ENCODE results near the gene MAN1B1. TPM values are rescaled to one million over a fixed set of nuclear protein-coding genes. Genes with fewer than 3 reads are reported as not detected.

MAN1B1 gene
- total RNA-seq, 1 donor from 2014 or later: 55.1 TPM

- intact Hi-C loops (cut with micrococcal nuclease): no loop called here
Observed at GRCh38 chr9:137083394-137084004, 3.3 kb upstream of the MAN1B1 start.

- intact Hi-C loops (cut with micrococcal nuclease): no loop called here
Observed at GRCh38 chr9:137084526-137084925, 2.3 kb upstream of the MAN1B1 start.

- intact Hi-C loops (cut with micrococcal nuclease): loop anchor here (1.0 kb wide), 5 partner anchors 9 to 155 kb away; partner anchors contain the start of genes DPP7, SAPCD2, TUBB4B and UAP1L1
Observed at GRCh38 chr9:137085920-137086530, 760 bp upstream of the MAN1B1 start.

GRCh38 chr9:137087409-137087925, 682 bp downstream of the MAN1B1 start:
- intact Hi-C loops (cut with micrococcal nuclease): no loop called here

- intact Hi-C loops (cut with micrococcal nuclease): no loop called here
Observed at GRCh38 chr9:137088121-137088520, 1.3 kb downstream of the MAN1B1 start.

- intact Hi-C loops (cut with micrococcal nuclease): no loop called here
Observed at GRCh38 chr9:137089232-137089947, 2.6 kb downstream of the MAN1B1 start.

GRCh38 chr9:137095664-137096517, 9.1 kb downstream of the MAN1B1 start:
- intact Hi-C loops (cut with micrococcal nuclease): loop anchor here (1.0 kb wide), 3 partner anchors 10 to 31 kb away; partner anchors contain the start of genes DPP7 and MAN1B1

GRCh38 chr9:137096785-137097546, 10.2 kb downstream of the MAN1B1 start:
- intact Hi-C loops (cut with micrococcal nuclease): no loop called here

GRCh38 chr9:137097761-137098462, 11.1 kb downstream of the MAN1B1 start:
- intact Hi-C loops (cut with micrococcal nuclease): no loop called here

- intact Hi-C loops (cut with micrococcal nuclease): no loop called here
Observed at GRCh38 chr9:137099231-137099630, 12.4 kb downstream of the MAN1B1 start.

- intact Hi-C loops (cut with micrococcal nuclease): no loop called here
Observed at GRCh38 chr9:137103206-137103999, 16.6 kb downstream of the MAN1B1 start.

- intact Hi-C loops (cut with micrococcal nuclease): no loop called here
Observed at GRCh38 chr9:137105814-137106661, 19.3 kb downstream of the MAN1B1 start.

- intact Hi-C loops (cut with micrococcal nuclease): no loop called here
Observed at GRCh38 chr9:137106662-137107250, 20.0 kb downstream of the MAN1B1 start.

GRCh38 chr9:137107312-137107921, 20.6 kb downstream of the MAN1B1 start:
- intact Hi-C loops (cut with micrococcal nuclease): no loop called here

GRCh38 chr9:137107982-137108381, 21.2 kb downstream of the MAN1B1 start:
- intact Hi-C loops (cut with micrococcal nuclease): no loop called here

- intact Hi-C loops (cut with micrococcal nuclease): no loop called here
Observed at GRCh38 chr9:137108608-137109249, 21.9 kb downstream of the MAN1B1 start.

Data from T-helper 2 cell treated with Interferon-gamma antibody and Interleukin-4, amounts not matched to agents 100 ng/mL and 5 ng/mL, for 36 hours (primary cell).